ENCODE results near the gene THG1L.
A peak's percentile ranks its signal among the peaks of the same experiment; 100 is the strongest.

The THG1L gene

GRCh38 chr5:157743163-157744050 is 12.2 kb downstream of the THG1L start, which contains the start of gene LSM11:
LSM11 (plus strand) TSS chr5:157743712; CDS start chr5:157743751, 39 bp downstream.
- peak within 1 kb of the TSS; percentile 97 for H3K4me2 ChIP-seq
- peak within 1 kb of the TSS; percentile 86 for H3K9ac ChIP-seq
- H4K20me1 ChIP-seq: no peaks in the 10 kb centered on the region
- no peaks in the 10 kb centered on the region; the same call in 1 of the 2 replicates for H3K36me3 ChIP-seq
- H3K4me1 ChIP-seq: peaks cover 21% of the 10 kb centered on the region
- H3K27ac ChIP-seq: peak within 1 kb of the TSS; percentile 81
- no peaks in the 10 kb centered on the region for H3K9me3 ChIP-seq
- H3K4me3 ChIP-seq: peak within 1 kb of the TSS; percentile 94
- TF ChIP-seq Cebpa-rat (IDR thresholded peaks at IDR 0.05): no peak
- peaks cover 7% of the 10 kb centered on the region; the same call in 1 of the 2 replicates for H3K27me3 ChIP-seq

- H3K27ac ChIP-seq: peak overlapping the region; percentile 81
Observed at GRCh38 chr5:157744051-157745011, 13.1 kb downstream of the THG1L start.

GRCh38 chr5:157745041-157745456 is 13.8 kb downstream of the THG1L start:
- H3K27ac ChIP-seq: no peak overlapping the region
- H3K27me3 ChIP-seq: peaks cover 7% of the 10 kb centered on the region; the same call in 1 of the 2 replicates
- H3K4me3 ChIP-seq: peak overlapping the region; percentile 94
- no peaks in the 10 kb centered on the region for H4K20me1 ChIP-seq
- peaks cover 21% of the 10 kb centered on the region for H3K4me1 ChIP-seq
- peak overlapping the region; percentile 97 for H3K4me2 ChIP-seq
- TF ChIP-seq Cebpa-rat (IDR thresholded peaks at IDR 0.05): no peak
- no peaks in the 10 kb centered on the region for H3K36me3 ChIP-seq
- H3K9ac ChIP-seq: no peak overlapping the region; the same call in 1 of the 2 replicates
- H3K9me3 ChIP-seq: no peaks in the 10 kb centered on the region

More at GRCh38 chr5:157744051-157745011, 13.1 kb downstream of the THG1L start:
- no peak for TF ChIP-seq Cebpa-rat (IDR thresholded peaks at IDR 0.05)
- H3K36me3 ChIP-seq: no peaks in the 10 kb centered on the region; the same call in 1 of the 2 replicates
- H3K9ac ChIP-seq: peak overlapping the region; percentile 86
- H4K20me1 ChIP-seq: no peaks in the 10 kb centered on the region
- H3K9me3 ChIP-seq: no peaks in the 10 kb centered on the region
- H3K4me1 ChIP-seq: peaks cover 21% of the 10 kb centered on the region
- peak overlapping the region; percentile 94 for H3K4me3 ChIP-seq
- H3K4me2 ChIP-seq: peak overlapping the region; percentile 97
- peaks cover 7% of the 10 kb centered on the region; the same call in 1 of the 2 replicates for H3K27me3 ChIP-seq

GRCh38 chr5:157747173-157747740 is 16.0 kb downstream of the THG1L start:
- H3K9me3 ChIP-seq: no peaks in the 10 kb centered on the region
- H3K4me1 ChIP-seq: peaks cover 21% of the 10 kb centered on the region
- H3K4me2 ChIP-seq: no peak overlapping the region
- H3K9ac ChIP-seq: no peak overlapping the region
- H3K4me3 ChIP-seq: no peak overlapping the region
- no peak for TF ChIP-seq Cebpa-rat (IDR thresholded peaks at IDR 0.05)
- peaks cover 10% of the 10 kb centered on the region for H3K36me3 ChIP-seq
- H3K27me3 ChIP-seq: peaks cover 7% of the 10 kb centered on the region; the same call in 1 of the 2 replicates
- H3K27ac ChIP-seq: no peak overlapping the region
- no peaks in the 10 kb centered on the region for H4K20me1 ChIP-seq

GRCh38 chr5:157747766-157748700 is 16.8 kb downstream of the THG1L start:
- H3K4me3 ChIP-seq: no peak overlapping the region
- TF ChIP-seq Cebpa-rat (IDR thresholded peaks at IDR 0.05): no peak
- H3K9ac ChIP-seq: no peak overlapping the region
- H3K4me2 ChIP-seq: no peak overlapping the region
- H3K4me1 ChIP-seq: peaks cover 18% of the 10 kb centered on the region
- peaks cover 18% of the 10 kb centered on the region for H3K36me3 ChIP-seq
- peaks cover 7% of the 10 kb centered on the region; the same call in 1 of the 2 replicates for H3K27me3 ChIP-seq
- H3K9me3 ChIP-seq: no peaks in the 10 kb centered on the region
- no peaks in the 10 kb centered on the region for H4K20me1 ChIP-seq
- H3K27ac ChIP-seq: no peak overlapping the region

GRCh38 chr5:157748760-157749461 is 17.7 kb downstream of the THG1L start:
- no peak overlapping the region for H3K4me2 ChIP-seq
- H4K20me1 ChIP-seq: no peaks in the 10 kb centered on the region
- H3K36me3 ChIP-seq: peaks cover 26% of the 10 kb centered on the region
- H3K4me1 ChIP-seq: peaks cover 16% of the 10 kb centered on the region
- no peak for TF ChIP-seq Cebpa-rat (IDR thresholded peaks at IDR 0.05)
- H3K9me3 ChIP-seq: no peaks in the 10 kb centered on the region
- no peak overlapping the region for H3K9ac ChIP-seq
- H3K27me3 ChIP-seq: peaks cover 7% of the 10 kb centered on the region; the same call in 1 of the 2 replicates
- H3K4me3 ChIP-seq: no peak overlapping the region
- no peak overlapping the region for H3K27ac ChIP-seq

- no peaks in the 10 kb centered on the region for H4K20me1 ChIP-seq
- no peak for TF ChIP-seq Cebpa-rat (IDR thresholded peaks at IDR 0.05)
- H3K4me1 ChIP-seq: peaks cover 12% of the 10 kb centered on the region
- no peak overlapping the region for H3K27ac ChIP-seq
- no peaks in the 10 kb centered on the region for H3K9me3 ChIP-seq
- peaks cover 7% of the 10 kb centered on the region; the same call in 1 of the 2 replicates for H3K27me3 ChIP-seq
- peaks cover 30% of the 10 kb centered on the region for H3K36me3 ChIP-seq
- no peak overlapping the region for H3K9ac ChIP-seq
- H3K4me3 ChIP-seq: no peak overlapping the region
- no peak overlapping the region for H3K4me2 ChIP-seq
Observed at GRCh38 chr5:157749462-157749799, 18.2 kb downstream of the THG1L start.

- Histone ChIP-seq H4K20me1 (no peaks in the 10 kb centered on the region), H3K27ac (no peak overlapping the region), H3K9ac (no peak overlapping the region), H3K27me3 (peaks cover under 1% of the 10 kb centered on the region; the same call in 1 of the 2 replicates), H3K4me3 (no peak overlapping the region), H3K36me3 (peaks cover 39% of the 10 kb centered on the region), H3K9me3 (no peaks in the 10 kb centered on the region), H3K4me2 (no peak overlapping the region), H3K4me1 (peaks cover 3% of the 10 kb centered on the region; the same call in 1 of the 2 replicates)
- TF ChIP-seq Cebpa-rat (IDR thresholded peaks at IDR 0.05): no peak
Observed at GRCh38 chr5:157750320-157750719, 19.1 kb downstream of the THG1L start.
